Erythroblast (primary cell): ENCODE measurements around the gene SNRK.

Experiments
- GATA1 ChIP-seq: IDR thresholded peaks from 2 replicates; pipeline ENCODE4 v1.6.1; 2011; ENCODE audit warnings: low read depth, mild to moderate bottlenecking, control low read depth, low read length, moderate library complexity
- POLR2A ChIP-seq: IDR thresholded peaks from 2 replicates; pipeline ENCODE4 v1.6.1; 2011; ENCODE audit warnings: mild to moderate bottlenecking, low read length

DNA sequence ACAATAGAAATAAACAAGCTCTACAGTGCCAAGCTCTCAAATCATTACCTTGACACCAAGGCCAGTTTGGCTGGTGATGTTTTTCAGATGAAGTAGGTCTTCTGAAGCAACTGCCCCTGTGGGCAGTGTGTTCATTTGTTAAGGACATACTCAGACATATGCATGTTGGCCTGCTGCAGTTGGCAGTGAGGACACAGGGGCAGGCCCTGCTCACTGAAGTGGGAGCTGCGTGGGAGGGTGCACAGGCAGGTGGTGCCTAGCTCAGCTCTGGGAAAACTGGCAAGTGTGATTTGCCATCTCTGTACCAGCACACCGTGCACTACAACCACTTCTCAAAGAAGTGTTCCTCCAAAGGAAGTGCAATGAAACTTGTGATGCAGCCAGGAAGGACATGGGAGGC is 28.5 kb upstream of the SNRK start:
- TF ChIP-seq POLR2A = no peak
- no peak for TF ChIP-seq GATA1
